Measurements from ENCODE around the gene IL34.

The IL34 gene

DNA sequence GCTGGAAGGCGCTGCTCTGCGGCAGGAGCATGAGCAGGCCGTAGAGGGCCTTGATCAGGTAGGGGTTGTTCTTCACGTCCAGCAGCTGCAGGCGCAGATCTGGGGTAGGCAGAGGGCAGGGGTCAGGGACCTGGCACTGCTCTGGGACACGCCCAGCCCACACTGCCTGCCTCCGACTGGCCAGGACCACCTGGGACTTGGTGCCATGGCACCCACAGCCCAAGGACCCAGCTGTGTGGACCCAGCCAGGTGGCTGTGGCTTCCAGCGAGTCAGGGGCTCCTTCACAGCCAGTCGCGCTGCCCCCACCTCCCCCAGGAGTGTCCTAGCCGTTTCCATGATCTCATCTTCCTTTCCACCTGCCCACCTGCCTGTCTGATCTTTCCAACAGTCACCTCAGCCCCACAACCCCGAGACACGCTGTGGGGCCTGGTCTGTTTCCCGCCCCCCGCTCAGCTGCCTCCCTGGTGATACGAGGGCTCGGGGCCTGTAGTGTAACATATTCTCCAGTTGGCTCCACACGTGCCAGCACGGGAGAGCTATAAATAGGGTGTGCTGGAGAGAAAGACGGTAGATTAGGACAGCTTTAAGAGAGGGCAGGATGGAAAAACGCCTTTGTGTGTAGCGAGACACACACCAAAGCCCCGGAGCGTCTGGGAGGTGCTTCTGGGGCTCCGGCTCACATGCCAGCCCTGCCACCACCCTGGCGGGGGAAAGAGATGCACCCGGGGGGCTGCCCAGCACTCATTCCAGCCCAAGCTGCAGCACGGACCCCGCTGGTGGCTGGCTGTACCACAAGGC, 46.7 kb downstream of the IL34 start:
- DNase-seq (ENCODE audit: low spot score): no peak
- peak overlapping the region; percentile 100 for H3K27ac ChIP-seq
- TF ChIP-seq, protein P1, sequence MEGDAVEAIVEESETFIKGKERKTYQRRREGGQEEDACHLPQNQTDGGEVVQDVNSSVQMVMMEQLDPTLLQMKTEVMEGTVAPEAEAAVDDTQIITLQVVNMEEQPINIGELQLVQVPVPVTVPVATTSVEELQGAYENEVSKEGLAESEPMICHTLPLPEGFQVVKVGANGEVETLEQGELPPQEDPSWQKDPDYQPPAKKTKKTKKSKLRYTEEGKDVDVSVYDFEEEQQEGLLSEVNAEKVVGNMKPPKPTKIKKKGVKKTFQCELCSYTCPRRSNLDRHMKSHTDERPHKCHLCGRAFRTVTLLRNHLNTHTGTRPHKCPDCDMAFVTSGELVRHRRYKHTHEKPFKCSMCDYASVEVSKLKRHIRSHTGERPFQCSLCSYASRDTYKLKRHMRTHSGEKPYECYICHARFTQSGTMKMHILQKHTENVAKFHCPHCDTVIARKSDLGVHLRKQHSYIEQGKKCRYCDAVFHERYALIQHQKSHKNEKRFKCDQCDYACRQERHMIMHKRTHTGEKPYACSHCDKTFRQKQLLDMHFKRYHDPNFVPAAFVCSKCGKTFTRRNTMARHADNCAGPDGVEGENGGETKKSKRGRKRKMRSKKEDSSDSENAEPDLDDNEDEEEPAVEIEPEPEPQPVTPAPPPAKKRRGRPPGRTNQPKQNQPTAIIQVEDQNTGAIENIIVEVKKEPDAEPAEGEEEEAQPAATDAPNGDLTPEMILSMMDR (conservative IDR thresholded peaks at IDR 0.05; ENCODE audit: low read depth): no peak
- ChIA-PET POLR2A (ENCODE audit: low non-redundant PET) (no interaction called here), CTCF (no interaction called here)

DNA sequence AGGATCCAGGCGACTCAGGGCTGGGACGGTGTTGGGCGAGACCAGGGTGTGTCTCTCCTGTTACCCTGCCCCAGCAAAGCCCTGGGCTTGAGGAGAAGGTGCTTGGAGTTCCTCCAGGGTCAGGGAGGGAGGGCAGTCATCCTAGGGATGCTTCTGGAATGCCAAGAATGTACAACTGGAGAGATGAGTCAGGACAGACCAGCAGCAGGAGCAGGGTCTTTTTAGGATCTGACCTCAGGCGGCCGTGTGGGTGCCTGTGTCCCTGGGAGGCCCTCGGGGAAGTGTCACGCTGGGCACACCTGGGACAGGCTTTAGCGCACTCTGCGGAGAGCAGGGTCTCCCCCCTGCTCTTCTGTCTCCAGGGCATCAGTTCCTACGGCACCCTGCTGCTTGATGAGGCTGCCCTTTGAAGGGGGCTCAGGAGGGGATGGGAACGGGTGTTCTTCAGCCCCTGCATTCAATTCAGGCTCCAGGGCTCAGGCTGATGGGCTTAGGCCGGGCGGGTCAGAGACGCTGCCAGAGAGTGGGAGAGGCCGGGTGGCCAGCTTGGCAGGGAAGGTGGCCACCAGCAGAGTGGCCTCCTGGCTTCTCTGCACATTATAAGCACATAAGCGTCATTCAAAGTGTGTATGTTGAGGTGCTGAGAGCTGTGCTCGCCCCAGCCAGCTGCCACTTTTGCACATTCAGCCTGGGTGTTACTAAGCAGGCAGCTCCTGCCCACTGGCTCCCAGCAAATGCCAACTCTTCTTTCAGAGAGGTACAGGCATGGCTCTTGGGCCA, 47.9 kb downstream of the IL34 start:
- peak; percentile 94 for DNase-seq (ENCODE audit: low spot score)
- H3K27ac ChIP-seq: peak overlapping the region; percentile 100
- CTCF ChIA-PET: no interaction called here

DNA sequence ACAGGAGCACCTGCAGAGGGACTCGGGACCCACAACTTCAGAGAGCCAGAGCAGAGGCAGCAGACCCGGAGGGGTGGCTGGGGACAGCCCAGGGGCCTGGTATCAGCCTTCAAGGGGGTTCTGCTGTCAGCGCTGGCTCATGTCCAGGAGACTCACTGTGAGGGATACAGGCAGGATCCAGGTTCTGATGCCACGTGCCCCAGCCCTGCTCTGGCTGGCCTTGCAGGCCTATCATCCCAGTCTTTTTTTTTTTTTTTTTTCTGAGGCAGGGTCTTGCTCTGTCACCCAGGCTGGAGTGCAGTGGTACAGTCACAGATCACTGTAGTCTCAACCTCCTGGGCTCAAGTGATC, 48.5 kb downstream of the IL34 start:
- ChIA-PET POLR2A (ENCODE audit: low non-redundant PET) (interaction anchor here (0.7 kb wide), 1 partner anchor 12 kb away, joined by 6 read pairs; no protein-coding TSS in a partner anchor), CTCF (interaction anchor here (0.9 to 1.1 kb wide), 2 partner anchors 20 to 76 kb away, joined by 3 to 4 read pairs; no protein-coding TSS in a partner anchor)
- TF ChIP-seq, protein P1 (conservative IDR thresholded peaks at IDR 0.05; ENCODE audit: low read depth): no peak
- DNase-seq (ENCODE audit: low spot score): no peak
- H3K27ac ChIP-seq: peak overlapping the region; percentile 100

More for the DNA sequence above, 47.9 kb downstream of the IL34 start:
- POLR2A ChIA-PET (ENCODE audit: low non-redundant PET): no interaction called here
- TF ChIP-seq, protein P1 (conservative IDR thresholded peaks at IDR 0.05; ENCODE audit: low read depth): no peak

DNA sequence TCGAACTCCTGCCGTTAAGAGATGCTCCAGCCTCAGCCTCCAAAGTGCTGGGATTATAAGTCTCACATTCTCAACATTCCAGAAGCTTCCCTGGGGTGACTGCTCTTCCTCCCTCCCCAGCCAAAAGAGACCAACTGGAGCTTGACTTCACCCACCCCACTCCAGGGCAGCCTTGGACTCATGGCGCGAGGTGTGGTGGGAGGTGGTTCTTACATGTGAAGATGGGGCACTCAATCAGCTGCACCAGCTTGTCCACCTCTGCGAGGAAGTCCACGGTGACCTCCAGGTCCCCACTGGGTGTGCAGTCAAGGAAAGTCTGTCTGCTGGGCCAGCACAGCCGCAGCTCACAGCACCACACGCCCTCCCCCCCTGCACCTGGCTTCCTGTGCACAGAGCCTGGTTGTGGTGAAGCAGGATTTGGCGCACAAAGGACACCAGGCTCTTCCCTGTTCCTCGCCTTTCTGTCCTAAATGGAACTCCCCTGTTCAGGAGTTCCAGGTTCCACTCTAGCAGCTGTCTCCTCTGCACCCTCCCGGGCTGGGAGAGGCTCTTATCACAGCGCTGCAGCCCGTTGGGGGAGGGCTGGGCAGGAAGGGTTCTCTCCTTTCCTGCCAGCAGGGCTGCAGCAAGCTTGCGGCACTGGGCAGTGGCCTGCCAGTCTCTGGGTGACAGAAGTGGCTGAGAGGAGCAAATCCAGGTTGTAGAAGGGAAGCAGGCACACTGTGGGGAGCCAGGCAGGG, 49.1 kb downstream of the IL34 start:
- ChIA-PET POLR2A (ENCODE audit: low non-redundant PET) (interaction anchor here (0.6 to 0.7 kb wide), 3 partner anchors 13 to 84 kb away, joined by 3 to 6 read pairs (median 6); no protein-coding TSS in a partner anchor), CTCF (interaction anchor here (0.8 to 1.1 kb wide), 3 partner anchors 19 to 76 kb away, joined by 3 to 5 read pairs (median 4); no protein-coding TSS in a partner anchor)
- no peak for DNase-seq (ENCODE audit: low spot score)
- TF ChIP-seq, protein P1 (conservative IDR thresholded peaks at IDR 0.05; ENCODE audit: low read depth): no peak
- H3K27ac ChIP-seq: peak overlapping the region; percentile 100

DNA sequence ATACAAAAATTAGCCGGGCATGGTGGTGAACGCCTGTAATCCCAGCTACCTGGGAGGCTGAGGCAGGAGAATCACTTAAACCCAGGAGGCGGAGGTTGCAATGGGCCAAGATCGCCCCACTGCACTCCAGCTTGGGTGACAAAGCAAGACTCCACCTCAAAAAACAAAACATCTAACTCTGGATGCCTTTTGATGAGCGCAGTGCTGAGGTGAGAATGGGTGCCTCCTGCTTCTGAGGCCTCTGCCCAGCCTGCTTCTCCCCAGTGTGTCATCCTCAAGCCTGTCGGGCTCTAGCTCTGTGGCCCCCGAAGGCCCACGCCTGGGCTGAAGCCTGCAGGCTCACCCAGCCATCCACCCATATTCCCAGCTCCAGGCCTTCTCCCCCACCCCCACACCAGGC, 50.0 kb downstream of the IL34 start:
- TF ChIP-seq, protein P1 (conservative IDR thresholded peaks at IDR 0.05; ENCODE audit: low read depth): no peak

More for the DNA sequence above, 50.0 kb downstream of the IL34 start:
- CTCF ChIA-PET: interaction anchor here (0.8 kb wide), 1 partner anchor 42 kb away, joined by 5 read pairs; no protein-coding TSS in a partner anchor
- no peak for DNase-seq (ENCODE audit: low spot score)
- peak overlapping the region; percentile 100 for H3K27ac ChIP-seq
- POLR2A ChIA-PET (ENCODE audit: low non-redundant PET): interaction anchor here (0.6 kb wide), 1 partner anchor 72 kb away, joined by 6 read pairs; no protein-coding TSS in a partner anchor

Data from RWPE1 (cell line).